ENCODE measurements around the gene DMWD.

DMWD gene

GRCh38 chr19:45771311-45771933 lies 21.2 kb downstream of the DMWD start:
- no peak overlapping the region for H3K4me3 ChIP-seq (ENCODE audit: low read depth, low read length)

- H3K4me3 ChIP-seq (ENCODE audit: low read depth, low read length) = peak overlapping the region; percentile 67
Measured at GRCh38 chr19:45770192-45771101, 22.2 kb downstream of the DMWD start.

DNA sequence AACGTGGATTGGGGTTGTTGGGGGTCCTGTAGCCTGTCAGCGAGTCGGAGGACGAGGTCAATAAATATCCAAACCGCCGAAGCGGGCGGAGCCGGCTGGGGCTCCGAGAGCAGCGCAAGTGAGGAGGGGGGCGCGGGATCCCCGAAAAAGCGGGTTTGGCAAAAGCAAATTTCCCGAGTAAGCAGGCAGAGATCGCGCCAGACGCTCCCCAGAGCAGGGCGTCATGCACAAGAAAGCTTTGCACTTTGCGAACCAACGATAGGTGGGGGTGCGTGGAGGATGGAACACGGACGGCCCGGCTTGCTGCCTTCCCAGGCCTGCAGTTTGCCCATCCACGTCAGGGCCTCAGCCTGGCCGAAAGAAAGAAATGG lies 22.8 kb downstream of the DMWD start:
- peak overlapping the region; percentile 67 for H3K4me3 ChIP-seq (ENCODE audit: low read depth, low read length)

DNA sequence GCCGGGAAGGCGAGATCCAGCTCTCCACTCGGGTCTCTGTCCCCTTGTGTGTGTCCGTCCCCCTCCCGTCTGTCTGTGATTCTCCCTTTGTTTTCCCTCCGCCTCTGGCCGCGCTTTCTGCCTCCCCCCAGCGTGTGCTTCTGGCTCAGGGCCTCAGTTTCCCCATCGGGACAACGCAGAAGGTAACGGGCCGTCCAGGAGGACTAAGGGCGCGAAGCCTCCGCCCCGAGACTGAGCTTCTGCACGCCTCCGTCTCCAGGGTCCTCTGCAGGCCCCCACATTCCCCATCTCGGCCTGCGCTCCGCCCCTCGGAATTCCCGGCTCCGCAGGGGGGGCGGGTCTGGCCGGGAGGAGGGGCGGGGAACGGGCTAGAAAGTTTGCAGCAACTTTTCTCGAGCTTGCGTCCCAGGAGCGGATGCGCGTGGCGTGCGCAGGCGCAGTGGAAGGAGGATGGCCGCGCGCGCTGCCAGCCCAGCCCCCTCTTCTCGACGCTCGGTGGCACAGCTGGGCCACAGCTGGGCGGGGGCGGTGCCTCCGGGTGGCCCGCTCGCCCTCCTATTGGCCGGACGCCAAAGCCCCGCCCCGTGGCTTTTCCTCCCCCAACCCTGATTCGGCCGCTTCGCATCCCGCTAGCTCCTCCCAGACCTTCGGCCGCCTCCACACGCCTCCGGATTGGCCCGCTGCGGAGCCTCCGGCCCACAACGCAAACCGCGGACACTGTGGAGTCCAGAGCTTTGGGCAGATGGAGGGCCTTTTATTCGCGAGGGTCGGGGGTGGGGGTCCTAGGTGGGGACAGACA lies 23.5 kb downstream of the DMWD start, which contains the start of gene SIX5:
TSS of gene SIX5 (minus strand) at position 269 of the 799 bp plus-strand sequence. CDS start 408 bp downstream, outside the sequence.
- peak within 1 kb of the TSS; percentile 78 for H3K4me3 ChIP-seq (ENCODE audit: low read depth, low read length)

GRCh38 chr19:45768655-45768983 lies 24.0 kb downstream of the DMWD start:
- H3K4me3 ChIP-seq (ENCODE audit: low read depth, low read length) = peak overlapping the region; percentile 78

- peak overlapping the region; percentile 78 for H3K4me3 ChIP-seq (ENCODE audit: low read depth, low read length)
Measured at GRCh38 chr19:45767881-45768654, 24.6 kb downstream of the DMWD start.

DNA sequence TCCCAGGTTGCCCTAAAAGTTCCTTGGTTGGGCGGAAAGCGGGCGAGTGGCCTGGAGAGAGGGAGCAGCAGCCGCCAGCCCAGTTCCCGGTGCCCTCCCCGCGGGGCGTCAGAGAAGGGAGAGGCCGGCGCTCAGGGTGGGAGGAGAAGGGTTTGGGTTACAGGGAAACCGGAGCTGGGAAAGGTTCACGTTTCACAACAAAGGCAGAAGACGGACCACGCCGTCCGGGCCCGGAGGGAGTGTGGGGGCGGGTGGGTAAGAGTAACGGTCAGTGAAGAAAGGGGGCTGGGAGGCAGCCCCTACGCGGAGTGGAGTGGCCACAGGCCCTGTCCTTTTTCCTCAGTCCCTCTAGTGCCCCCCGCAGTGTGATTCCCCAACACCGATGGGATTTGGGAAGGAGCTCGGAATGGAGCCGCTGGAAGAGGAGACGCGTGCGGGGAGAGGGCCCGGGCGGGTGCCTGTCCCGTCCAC lies 25.2 kb downstream of the DMWD start:
- peak overlapping the region; percentile 78 for H3K4me3 ChIP-seq (ENCODE audit: low read depth, low read length)

DNA sequence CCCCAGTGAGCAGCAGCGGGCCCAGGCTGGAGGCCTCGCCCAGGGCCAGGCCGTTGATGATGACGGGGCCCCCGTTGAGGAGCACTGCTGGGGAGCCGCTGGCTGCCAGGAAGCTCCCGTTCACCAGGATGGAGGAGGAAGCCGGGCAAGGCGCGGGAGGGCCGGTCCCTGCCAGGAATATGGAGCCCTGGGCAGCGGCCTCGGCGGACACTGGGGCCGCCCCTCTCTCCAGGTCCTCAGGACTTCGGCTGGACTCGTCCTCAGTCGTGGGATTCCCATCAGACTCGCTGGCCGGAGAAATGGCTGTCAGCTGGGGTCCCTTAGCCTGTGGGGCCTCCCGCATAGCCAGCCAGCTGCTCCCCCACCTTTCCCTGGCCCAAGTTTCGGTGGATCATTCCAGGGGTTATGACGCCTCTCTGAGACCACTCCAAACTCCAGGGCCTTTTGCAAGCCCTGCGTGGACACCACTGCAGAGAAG lies 25.7 kb downstream of the DMWD start:
- peak overlapping the region; percentile 78 for H3K4me3 ChIP-seq (ENCODE audit: low read depth, low read length)

GRCh38 chr19:45766296-45766868 lies 26.3 kb downstream of the DMWD start:
- no peak overlapping the region for H3K4me3 ChIP-seq (ENCODE audit: low read depth, low read length)

DNA sequence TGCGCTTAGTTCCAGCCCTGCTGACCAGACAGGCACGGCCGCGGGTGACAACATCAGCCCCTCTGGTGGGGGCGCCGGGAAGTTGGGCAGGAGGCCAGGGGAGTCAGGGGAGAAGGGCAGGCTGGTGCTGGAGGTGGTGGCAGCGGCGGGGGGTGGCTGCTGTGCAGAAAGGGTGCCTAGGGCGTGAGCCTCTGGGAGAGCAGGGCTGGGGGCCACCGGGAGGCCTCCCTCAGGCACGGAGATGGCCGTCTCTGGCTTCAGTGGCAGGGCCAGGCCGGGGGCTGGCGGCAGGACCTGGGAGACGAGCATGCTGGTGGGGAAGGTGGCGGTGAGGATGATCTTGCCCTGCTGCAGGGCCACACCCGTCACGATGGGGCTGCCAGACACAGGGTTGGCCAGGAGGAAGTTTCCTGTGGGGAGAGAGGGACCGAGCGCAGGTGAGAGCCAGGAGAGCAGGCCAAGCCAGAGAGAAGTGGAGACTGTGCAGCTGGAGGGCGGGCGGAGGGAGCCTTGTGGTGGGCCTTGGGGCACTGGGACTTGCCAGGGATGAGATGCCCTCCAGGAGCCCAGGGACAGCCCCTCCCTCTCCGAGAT lies 26.8 kb downstream of the DMWD start:
- no peak overlapping the region for H3K4me3 ChIP-seq (ENCODE audit: low read depth, low read length)

- H3K4me3 ChIP-seq (ENCODE audit: low read depth, low read length) = no peak overlapping the region
Measured at GRCh38 chr19:45764945-45765701, 27.5 kb downstream of the DMWD start.

GRCh38 chr19:45764475-45764874 lies 28.2 kb downstream of the DMWD start:
- H3K4me3 ChIP-seq (ENCODE audit: low read depth, low read length) = no peak overlapping the region

DNA sequence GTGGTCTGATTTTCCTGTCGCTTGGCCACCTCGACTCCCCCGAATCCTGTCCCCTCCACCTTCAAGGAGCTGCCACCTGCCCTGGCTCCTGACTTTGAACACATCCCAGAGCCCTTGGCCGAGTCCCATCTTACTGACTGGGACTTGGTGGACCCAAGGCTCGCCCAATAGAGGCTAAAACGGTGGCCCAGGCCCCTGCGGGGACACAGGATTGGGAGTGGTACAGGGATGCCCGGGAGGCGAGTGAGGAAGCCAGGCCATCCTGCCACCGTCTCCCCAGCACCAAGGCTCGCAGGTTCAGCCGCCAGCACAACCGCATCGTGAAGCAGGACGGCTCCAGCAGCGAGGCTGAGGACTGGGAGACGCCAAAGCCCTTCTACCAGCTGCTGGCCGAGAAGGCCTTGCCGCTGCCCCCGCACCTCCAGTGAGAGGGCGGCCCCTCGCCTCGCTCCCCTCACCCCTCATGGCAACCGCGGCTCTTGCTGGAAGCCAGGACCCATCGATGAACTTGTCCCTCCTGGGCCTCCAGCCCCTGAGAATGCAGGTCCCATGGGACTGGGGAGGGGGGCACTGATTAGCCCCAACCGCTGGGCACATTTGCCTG lies 28.9 kb downstream of the DMWD start:
- no peak overlapping the region for H3K4me3 ChIP-seq (ENCODE audit: low read depth, low read length)

- H3K4me3 ChIP-seq (ENCODE audit: low read depth, low read length) = no peak overlapping the region
Measured at GRCh38 chr19:45762870-45763631, 29.6 kb downstream of the DMWD start.

- H3K4me3 ChIP-seq (ENCODE audit: low read depth, low read length) = no peak overlapping the region
Measured at GRCh38 chr19:45761714-45762113, 30.9 kb downstream of the DMWD start.

DNA sequence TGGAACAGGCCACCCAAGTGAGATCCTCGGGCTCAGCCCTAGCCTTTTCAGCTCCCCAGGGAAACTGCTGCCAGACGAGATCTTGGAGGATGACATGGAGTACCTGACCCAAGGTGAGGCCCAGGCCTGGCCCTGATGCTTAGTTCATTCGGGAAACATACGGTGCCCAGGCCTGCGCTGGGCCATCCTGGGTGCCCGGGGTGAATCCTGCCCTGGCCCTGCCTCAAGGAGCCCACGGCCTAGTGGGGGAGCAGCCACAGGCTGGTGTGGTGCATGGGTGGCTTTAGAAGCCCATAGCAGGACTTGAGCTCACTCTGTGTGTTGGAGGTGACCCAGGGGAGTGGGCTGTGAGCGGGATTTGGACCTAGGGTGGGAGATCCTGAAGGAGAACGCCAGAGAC lies 33.7 kb downstream of the DMWD start:
- H3K4me3 ChIP-seq (ENCODE audit: low read depth, low read length) = no peak overlapping the region

GRCh38 chr19:45757695-45758094 lies 35.0 kb downstream of the DMWD start:
- no peak overlapping the region for H3K4me3 ChIP-seq (ENCODE audit: low read depth, low read length)

- H3K4me3 ChIP-seq (ENCODE audit: low read depth, low read length) = no peak overlapping the region
Measured at GRCh38 chr19:45754323-45754722, 38.3 kb downstream of the DMWD start.
